ENCODE measurements around the gene SIDT1.

Gene SIDT1

DNA sequence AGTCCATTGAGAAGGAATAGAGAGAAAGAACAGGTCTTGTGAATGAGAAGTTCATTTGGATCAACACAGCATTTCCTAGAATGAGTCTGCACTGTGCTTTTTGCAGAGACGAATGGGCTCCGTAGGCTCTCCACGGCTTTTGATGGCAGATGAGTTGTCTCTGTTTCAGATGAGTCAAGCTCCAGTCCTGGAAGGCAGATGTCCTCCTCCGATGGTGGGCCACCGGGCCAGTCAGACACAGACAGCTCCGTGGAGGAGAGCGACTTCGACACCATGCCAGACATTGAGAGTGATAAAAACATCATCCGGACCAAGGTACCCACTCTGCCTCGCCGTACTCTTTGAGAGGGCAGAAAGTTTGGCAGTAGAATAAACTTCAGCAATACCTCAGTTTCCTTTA lies 70.5 kb downstream of the SIDT1 start:
- DNase-seq (ENCODE audit: low spot score), result no peak
- in situ Hi-C loops (cut with MboI; ENCODE audit: low sequenced_read_pairs, unreplicated experiment), result no loop called here
- TF ChIP-seq, protein P1, sequence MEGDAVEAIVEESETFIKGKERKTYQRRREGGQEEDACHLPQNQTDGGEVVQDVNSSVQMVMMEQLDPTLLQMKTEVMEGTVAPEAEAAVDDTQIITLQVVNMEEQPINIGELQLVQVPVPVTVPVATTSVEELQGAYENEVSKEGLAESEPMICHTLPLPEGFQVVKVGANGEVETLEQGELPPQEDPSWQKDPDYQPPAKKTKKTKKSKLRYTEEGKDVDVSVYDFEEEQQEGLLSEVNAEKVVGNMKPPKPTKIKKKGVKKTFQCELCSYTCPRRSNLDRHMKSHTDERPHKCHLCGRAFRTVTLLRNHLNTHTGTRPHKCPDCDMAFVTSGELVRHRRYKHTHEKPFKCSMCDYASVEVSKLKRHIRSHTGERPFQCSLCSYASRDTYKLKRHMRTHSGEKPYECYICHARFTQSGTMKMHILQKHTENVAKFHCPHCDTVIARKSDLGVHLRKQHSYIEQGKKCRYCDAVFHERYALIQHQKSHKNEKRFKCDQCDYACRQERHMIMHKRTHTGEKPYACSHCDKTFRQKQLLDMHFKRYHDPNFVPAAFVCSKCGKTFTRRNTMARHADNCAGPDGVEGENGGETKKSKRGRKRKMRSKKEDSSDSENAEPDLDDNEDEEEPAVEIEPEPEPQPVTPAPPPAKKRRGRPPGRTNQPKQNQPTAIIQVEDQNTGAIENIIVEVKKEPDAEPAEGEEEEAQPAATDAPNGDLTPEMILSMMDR (IDR thresholded peaks at IDR 0.05; ENCODE audit: borderline replicate concordance, control extremely low read depth, extremely low read depth, insufficient read depth, missing control alignments), result no peak

DNA sequence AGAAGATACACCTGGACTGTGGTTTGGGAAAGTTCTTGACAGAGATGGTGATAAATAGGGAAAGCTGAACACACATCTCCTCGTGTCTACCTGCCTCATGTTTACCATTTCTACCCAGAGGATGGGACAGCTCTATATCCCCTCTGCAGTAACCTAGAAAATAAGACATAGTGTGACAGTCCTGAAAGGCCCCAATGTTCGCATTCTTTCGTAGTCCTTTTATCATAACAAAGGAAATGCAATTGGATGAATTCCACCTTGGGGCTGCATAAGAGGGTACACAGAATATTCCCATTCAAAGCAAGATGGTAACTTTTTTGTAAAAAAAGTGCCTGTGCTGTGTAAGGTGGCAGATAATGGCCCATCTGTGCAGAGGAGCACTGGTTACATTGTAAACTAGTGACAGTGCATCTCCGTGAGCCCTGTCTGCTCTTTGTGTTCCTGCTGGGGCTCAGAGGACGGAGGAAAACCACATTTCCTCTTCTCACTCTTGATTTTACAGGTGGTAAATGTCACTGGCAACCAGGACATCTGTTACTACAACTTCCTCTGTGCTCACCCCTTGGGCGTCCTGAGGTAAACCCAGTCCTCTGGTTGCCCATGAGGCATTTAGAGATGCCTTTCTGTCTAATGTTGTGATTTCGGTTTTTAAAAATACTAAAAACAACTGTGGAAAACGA lies 74.3 kb downstream of the SIDT1 start:
- DNase-seq (ENCODE audit: low spot score), result peak; percentile 67
- TF ChIP-seq, protein P1 (IDR thresholded peaks at IDR 0.05; ENCODE audit: borderline replicate concordance, control extremely low read depth, extremely low read depth, insufficient read depth, missing control alignments), result no peak
- in situ Hi-C loops (cut with MboI; ENCODE audit: low sequenced_read_pairs, unreplicated experiment), result no loop called here

DNA sequence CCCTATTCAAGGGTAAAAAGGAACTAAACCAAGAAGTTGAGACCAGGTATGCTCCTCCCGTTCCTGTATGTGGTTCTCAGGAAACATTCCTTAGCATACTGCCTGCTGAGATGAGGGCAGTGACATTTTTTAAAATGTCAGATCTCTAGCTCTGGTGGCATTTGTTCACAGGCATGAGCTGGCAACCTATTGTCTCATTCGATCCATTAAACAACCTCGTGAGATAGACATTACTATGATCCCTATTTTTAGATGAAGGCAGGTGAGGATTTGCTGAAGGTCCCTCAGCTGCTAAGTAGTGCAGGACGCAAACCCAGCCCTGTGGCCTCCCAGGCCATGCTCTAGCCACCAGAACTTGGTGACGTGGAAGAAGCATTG lies 74.9 kb downstream of the SIDT1 start:
- in situ Hi-C loops (cut with MboI; ENCODE audit: low sequenced_read_pairs, unreplicated experiment), result no loop called here
- TF ChIP-seq, protein P1 (IDR thresholded peaks at IDR 0.05; ENCODE audit: borderline replicate concordance, control extremely low read depth, extremely low read depth, insufficient read depth, missing control alignments), result no peak
- DNase-seq (ENCODE audit: low spot score), result no peak

DNA sequence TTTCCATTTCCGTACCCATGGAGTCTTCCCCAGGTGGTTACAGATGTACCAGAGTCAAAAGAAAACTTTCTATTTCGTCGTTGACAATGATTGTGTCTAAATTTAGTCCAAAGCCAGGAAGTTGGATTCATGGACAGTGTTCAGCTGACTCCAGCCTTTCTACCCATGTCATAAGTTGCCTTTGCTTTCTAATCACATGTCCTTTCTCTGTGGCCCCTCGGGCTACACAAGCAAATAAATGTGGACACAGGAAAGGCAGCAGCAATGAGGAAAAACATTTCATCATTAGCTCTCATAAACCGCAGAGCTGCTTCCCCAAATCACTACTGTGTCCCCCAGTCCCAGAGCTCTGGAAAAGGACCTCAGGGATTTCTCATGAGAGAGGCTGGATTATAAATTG lies 82.0 kb downstream of the SIDT1 start:
- TF ChIP-seq, protein P1 (IDR thresholded peaks at IDR 0.05; ENCODE audit: borderline replicate concordance, control extremely low read depth, extremely low read depth, insufficient read depth, missing control alignments), result no peak
- in situ Hi-C loops (cut with MboI; ENCODE audit: low sequenced_read_pairs, unreplicated experiment), result no loop called here
- no peak for DNase-seq (ENCODE audit: low spot score)

DNA sequence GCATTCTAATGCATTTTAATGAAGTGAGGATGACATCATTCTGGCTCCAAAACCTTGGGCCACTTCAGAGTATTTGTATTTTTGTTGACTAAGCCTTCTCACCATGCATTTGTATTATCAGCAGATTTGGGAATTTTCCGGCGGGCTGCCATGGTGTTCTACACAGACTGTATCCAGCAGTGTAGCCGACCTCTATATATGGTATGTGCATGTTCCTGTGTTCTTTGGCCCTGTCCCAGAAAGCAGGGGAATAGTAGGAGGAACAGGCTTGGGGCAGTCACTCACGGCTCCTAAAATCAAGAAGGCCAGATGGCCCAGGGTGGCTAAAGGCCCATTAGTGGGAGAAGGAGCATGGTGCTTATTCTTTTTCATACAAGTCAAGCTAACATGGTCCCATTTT lies 83.6 kb downstream of the SIDT1 start:
- DNase-seq (ENCODE audit: low spot score), result no peak
- in situ Hi-C loops (cut with MboI; ENCODE audit: low sequenced_read_pairs, unreplicated experiment), result no loop called here
- TF ChIP-seq, protein P1 (IDR thresholded peaks at IDR 0.05; ENCODE audit: borderline replicate concordance, control extremely low read depth, extremely low read depth, insufficient read depth, missing control alignments), result no peak

DNA sequence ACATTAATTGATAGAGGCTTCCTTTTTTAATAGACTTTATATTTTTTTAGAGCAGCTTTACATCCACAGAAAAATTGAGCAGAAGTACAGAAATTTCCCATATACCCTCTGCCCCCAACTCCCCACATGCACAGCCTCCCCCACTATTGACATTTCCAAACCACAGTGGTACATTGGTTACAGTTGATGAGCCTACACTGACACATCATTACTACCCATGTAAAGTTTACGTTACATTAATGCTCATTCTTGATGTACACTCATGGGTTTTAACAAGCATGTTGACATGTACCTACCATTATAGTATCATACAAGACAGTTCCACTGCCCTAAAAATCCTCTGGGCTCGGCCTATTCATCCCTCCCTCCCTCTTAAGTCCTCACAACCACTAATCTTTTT lies 85.4 kb downstream of the SIDT1 start:
- in situ Hi-C loops (cut with MboI; ENCODE audit: low sequenced_read_pairs, unreplicated experiment), result no loop called here
- DNase-seq (ENCODE audit: low spot score), result no peak
- TF ChIP-seq, protein P1 (IDR thresholded peaks at IDR 0.05; ENCODE audit: borderline replicate concordance, control extremely low read depth, extremely low read depth, insufficient read depth, missing control alignments), result no peak
